Measurements from ENCODE around the gene NAT14. TPM values are rescaled to one million over a fixed set of nuclear protein-coding genes. Genes with fewer than 3 reads are reported as not detected.
"Not testable (repeated sequence)": the region's sequence is repeated elsewhere in the genome, so short reads cannot be mapped to it uniquely, and the experiment has no call there.

NAT14 gene
- total RNA-seq, 1 donor from 2014 or later, result 33.1 TPM

DNA sequence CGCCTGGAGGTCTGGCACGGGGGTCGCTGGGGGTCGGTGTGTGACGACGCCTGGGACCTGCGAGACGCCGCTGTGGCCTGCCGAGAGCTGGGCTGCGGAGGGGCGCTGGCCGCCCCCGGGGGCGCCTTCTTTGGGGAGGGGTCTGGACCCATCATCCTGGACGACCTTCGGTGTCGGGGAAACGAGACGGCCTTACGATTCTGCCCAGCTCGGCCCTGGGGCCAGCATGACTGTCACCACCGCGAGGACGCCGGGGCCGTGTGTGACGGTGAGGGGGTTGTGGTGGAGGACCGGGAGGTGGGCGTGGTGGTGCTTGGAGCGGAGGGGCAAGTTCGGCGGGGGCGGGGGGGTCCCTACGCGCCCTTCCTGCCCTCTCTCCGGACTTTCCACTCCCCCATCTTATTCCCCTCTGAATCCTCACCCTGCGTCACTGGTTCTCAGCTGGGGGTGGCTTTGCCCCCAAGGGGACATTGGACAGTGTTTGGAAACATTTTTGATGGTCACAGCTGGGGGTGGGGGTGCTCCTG, 8.7 kb downstream of the NAT14 start:
- H3K9me3 Mint-ChIP-seq (ENCODE audit: low read depth), result no peaks in the 10 kb centered on the region
- H3K27ac Mint-ChIP-seq (ENCODE audit: unreplicated experiment), result no peak overlapping the region
- H3K36me3 Mint-ChIP-seq (ENCODE audit: low read depth), result peaks cover 4% of the 10 kb centered on the region
- TF ChIP-seq, protein P1, sequence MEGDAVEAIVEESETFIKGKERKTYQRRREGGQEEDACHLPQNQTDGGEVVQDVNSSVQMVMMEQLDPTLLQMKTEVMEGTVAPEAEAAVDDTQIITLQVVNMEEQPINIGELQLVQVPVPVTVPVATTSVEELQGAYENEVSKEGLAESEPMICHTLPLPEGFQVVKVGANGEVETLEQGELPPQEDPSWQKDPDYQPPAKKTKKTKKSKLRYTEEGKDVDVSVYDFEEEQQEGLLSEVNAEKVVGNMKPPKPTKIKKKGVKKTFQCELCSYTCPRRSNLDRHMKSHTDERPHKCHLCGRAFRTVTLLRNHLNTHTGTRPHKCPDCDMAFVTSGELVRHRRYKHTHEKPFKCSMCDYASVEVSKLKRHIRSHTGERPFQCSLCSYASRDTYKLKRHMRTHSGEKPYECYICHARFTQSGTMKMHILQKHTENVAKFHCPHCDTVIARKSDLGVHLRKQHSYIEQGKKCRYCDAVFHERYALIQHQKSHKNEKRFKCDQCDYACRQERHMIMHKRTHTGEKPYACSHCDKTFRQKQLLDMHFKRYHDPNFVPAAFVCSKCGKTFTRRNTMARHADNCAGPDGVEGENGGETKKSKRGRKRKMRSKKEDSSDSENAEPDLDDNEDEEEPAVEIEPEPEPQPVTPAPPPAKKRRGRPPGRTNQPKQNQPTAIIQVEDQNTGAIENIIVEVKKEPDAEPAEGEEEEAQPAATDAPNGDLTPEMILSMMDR (IDR thresholded peaks at IDR 0.05), result no peak
- H3K27me3 Mint-ChIP-seq (ENCODE audit: low read depth), result no peaks in the 10 kb centered on the region
- no peak overlapping the region for H3K4me3 Mint-ChIP-seq (ENCODE audit: unreplicated experiment)
- no peak for DNase-seq (ENCODE audit: low spot score)
- H3K4me1 Mint-ChIP-seq (ENCODE audit: low read depth), result peaks cover 10% of the 10 kb centered on the region

DNA sequence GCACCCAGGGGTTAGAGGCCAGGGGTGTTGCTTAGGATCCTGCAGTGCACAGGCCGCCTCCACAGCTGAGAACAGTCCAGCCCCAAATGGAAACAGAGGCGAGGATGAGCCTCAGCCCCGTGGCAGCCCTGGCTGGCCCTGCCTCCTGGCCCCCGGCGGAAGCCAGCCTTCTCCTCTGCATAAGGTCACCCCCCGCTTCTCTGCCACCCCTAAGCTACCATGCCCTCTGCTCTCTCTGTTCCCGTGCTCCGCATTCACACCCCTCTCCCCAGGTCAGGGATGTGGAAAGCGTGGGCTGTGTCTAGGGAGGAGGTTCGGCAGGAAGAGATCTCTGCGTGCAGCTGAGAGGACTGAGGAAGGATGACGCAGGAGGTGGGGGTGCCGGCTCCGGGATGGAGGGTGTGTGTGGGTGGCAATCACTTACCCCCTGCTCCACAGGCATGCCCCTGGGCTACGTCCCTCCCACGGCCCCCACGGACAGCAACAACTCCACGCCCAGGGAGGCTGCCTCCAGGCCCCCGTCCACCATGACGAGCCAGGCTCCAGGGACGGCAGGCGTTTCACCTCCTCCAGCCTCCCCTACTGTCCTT, 9.3 kb downstream of the NAT14 start:
- TF ChIP-seq, protein P1 (IDR thresholded peaks at IDR 0.05), result no peak
- peaks cover 10% of the 10 kb centered on the region for H3K4me1 Mint-ChIP-seq (ENCODE audit: low read depth)
- no peak for DNase-seq (ENCODE audit: low spot score)
- H3K9me3 Mint-ChIP-seq (ENCODE audit: low read depth), result no peaks in the 10 kb centered on the region
- H3K36me3 Mint-ChIP-seq (ENCODE audit: low read depth), result peaks cover 4% of the 10 kb centered on the region
- no peaks in the 10 kb centered on the region for H3K27me3 Mint-ChIP-seq (ENCODE audit: low read depth)
- no peak overlapping the region for H3K4me3 Mint-ChIP-seq (ENCODE audit: unreplicated experiment)
- no peak overlapping the region for H3K27ac Mint-ChIP-seq (ENCODE audit: unreplicated experiment)

DNA sequence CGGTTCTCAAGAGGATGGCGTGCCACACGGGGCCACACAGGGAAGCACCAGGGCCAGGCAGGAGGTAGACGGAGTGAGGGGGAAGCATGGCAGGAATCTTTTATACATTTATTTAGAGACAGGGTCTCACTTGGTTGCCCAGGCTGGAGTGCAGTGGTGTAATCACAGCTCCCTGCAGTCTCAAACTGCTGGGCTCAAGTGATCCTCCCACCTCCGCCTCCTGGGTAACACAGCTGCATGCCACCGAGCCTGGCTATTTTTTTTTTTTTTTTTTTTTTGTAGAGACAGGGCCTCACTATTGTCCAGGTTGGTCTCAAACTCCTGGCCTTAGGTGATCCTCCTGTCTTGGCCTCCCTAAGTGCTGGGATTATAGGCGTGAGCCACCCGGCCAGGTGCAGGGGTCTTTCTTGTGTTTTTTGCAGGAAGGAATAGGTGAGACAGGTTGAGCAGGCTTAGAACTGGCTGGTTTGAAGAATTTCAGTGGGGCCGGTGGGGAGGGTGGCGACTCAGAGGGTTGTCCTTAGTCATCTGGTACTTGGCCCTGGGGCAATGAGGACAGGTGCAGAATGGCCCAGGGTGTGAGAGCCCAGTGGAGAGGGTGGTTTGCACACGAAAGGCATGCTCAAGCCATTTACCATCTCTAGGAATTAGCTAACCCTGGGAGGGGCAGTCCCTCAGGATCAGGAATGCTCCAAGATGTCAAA, 10.8 kb downstream of the NAT14 start:
- Mint-ChIP-seq H3K36me3 (ENCODE audit: low read depth) (peaks cover 4% of the 10 kb centered on the region), H3K27me3 (ENCODE audit: low read depth) (no peaks in the 10 kb centered on the region), H3K27ac (ENCODE audit: unreplicated experiment) (no peak overlapping the region), H3K4me1 (ENCODE audit: low read depth) (peaks cover 10% of the 10 kb centered on the region), H3K4me3 (ENCODE audit: unreplicated experiment) (no peak overlapping the region), H3K9me3 (ENCODE audit: low read depth) (no peaks in the 10 kb centered on the region)
- no peak for DNase-seq (ENCODE audit: low spot score)
- TF ChIP-seq, protein P1 (IDR thresholded peaks at IDR 0.05), result no peak

DNA sequence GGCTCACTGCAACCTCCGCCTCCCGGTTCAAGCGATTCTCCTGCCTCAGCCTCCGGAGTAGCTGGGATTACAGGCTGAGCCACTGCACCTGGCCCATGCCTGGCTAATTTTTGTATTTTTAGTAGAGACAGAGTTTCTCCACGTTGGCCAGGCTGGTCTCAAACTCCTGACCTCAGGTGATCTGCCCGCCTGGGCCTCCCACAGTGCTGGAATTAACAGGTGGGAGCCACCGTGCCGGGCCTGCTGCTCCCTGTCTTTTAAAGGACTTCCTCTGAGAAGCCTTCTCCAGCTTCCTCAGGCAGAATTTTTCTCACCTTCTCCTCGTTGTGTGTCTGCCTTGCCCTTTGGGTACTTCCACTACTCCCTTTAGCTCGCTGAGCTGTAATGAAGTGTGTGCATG, 11.8 kb downstream of the NAT14 start:
- H3K27me3 Mint-ChIP-seq (ENCODE audit: low read depth); DNase-seq (ENCODE audit: low spot score); H3K9me3 Mint-ChIP-seq (ENCODE audit: low read depth); H3K4me1 Mint-ChIP-seq (ENCODE audit: low read depth); H3K27ac Mint-ChIP-seq (ENCODE audit: unreplicated experiment); H3K4me3 Mint-ChIP-seq (ENCODE audit: unreplicated experiment); H3K36me3 Mint-ChIP-seq (ENCODE audit: low read depth): not testable (repeated sequence)

DNA sequence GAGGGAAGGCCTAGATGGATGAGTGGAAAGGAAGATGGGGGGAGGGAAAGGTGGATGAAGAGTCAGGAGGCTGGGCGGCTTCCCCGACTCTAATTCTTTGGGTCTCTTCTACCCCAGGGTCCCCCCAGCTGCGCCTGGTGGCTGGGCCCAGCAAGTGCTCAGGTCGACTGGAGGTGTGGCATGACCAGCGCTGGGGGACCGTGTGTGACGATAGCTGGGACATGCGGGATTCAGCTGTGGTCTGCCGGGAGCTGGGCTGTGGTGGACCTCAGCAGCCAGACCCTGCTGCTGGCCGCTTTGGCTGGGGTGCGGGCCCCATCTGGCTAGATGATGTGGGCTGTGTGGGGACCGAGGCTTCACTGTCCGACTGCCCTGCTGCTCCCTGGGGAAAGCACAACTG, 12.8 kb downstream of the NAT14 start:
- H3K4me1 Mint-ChIP-seq (ENCODE audit: low read depth), result peaks cover 7% of the 10 kb centered on the region
- no peaks in the 10 kb centered on the region for H3K9me3 Mint-ChIP-seq (ENCODE audit: low read depth)
- peaks cover 3% of the 10 kb centered on the region for H3K36me3 Mint-ChIP-seq (ENCODE audit: low read depth)
- no peaks in the 10 kb centered on the region for H3K27me3 Mint-ChIP-seq (ENCODE audit: low read depth)
- no peak overlapping the region for H3K27ac Mint-ChIP-seq (ENCODE audit: unreplicated experiment)
- no peak for DNase-seq (ENCODE audit: low spot score)
- TF ChIP-seq, protein P1 (IDR thresholded peaks at IDR 0.05), result no peak
- H3K4me3 Mint-ChIP-seq (ENCODE audit: unreplicated experiment), result no peak overlapping the region
